Measurements from ENCODE around the gene NELFCD. TPM values are rescaled to one million over a fixed set of nuclear protein-coding genes. Genes with fewer than 3 reads are reported as not detected.
"Not testable (repeated sequence)": the region's sequence is repeated elsewhere in the genome, so short reads cannot be mapped to it uniquely, and the experiment has no call there.

The NELFCD gene
- total RNA-seq, 1 experiment from 2014 or later = 174 TPM

DNA sequence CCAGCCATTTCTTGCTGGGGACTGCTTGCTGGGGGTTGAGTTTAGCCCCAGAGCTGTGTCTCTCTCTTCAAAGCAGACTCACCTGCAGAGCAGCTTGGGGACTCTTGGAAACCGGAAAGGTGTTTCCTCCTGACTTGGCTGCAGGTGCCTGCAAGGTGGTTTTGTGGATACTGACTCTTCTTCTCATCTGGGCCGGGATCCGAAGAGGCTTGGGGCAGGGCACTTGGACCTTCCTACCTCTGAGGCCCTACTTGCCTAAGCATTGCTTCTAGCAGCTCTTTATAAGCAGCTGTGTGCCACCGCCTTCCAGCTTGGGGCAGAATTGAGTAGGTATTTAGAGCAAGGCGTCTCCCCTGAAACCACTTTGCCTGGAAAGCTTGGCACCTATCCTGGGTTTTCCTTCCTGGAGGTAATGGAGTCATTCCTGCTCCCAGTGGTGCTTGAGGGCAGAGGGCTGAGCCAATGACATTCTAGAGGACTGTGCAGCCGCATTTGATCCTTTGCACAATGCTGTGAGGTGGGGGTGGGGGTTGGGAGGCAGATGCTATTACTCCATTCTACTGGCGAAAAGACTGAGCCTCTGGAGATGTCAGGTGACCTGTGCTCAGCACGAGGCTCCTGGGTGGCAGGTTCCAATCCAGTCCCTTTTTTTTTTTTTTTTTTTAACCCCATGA lies 29.4 kb downstream of the NELFCD start:
- CTCF ChIA-PET = no interaction called here
- DNase-seq (ENCODE audit: low spot score) = no peak
- H3K27ac ChIP-seq (ENCODE audit: low read depth, low read length, poor library complexity, severe bottlenecking) = no peak overlapping the region

DNA sequence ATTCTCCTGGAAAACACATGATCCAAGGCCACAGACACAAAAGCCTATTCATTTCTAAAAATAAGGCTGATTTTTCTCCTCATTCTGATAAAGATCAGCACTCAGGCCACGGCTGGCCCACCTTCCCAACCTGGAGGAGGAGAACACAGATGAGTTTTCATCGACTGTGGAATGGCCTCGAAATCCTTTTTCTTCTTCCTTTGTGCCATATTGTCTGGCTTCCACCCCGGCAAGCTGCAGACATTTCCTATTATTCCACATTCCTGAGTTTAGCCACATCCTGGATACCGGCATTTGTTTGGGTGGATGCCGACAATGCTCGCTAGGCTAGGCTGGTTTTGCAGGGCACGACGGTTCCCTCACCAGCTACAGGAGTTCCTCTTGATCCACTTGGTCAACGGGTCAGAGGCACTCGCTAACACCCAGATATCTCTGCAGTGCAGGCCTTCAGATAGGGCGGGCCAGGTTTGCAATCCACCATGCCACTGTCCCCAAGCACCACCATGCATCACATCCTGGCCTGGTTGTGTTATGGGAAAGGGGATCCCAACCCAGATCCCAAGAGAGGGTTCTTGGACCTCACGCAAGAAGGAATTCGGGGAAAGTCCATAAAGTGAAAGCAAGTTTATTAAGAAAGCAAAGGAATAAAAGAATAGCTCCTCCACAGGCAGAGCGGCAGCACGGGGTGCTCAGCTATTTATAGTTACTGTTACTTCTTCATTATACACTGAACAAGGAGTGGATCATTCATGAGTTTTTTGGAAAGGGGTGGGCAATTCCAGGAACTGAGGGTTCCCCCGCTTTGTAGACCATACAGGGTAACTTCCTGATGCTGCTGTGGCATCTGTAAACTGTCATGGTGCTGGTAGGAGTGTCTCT lies 30.2 kb downstream of the NELFCD start:
- Histone ChIP-seq H3K4me3 (ENCODE audit: low read depth, low read length, poor library complexity, severe bottlenecking) (no peak overlapping the region), H3K36me3 (ENCODE audit: insufficient read depth, low read length, poor library complexity, severe bottlenecking) (no peaks in the 10 kb centered on the region), H3K9me3 (ENCODE audit: low read depth, low read length, poor library complexity, severe bottlenecking) (no peaks in the 10 kb centered on the region), H3K27ac (ENCODE audit: low read depth, low read length, poor library complexity, severe bottlenecking) (no peak overlapping the region), H3K4me1 (ENCODE audit: insufficient read depth, low read length, poor library complexity, severe bottlenecking) (no peaks in the 10 kb centered on the region), H3K27me3 (replicated peaks; ENCODE audit: insufficient read depth, low read depth, low read length, poor library complexity) (no peaks in the 10 kb centered on the region)
- CTCF ChIA-PET = no interaction called here
- POLR2A ChIA-PET (ENCODE audit: low non-redundant PET) = no interaction called here
- intact Hi-C loops (cut with micrococcal nuclease; ENCODE audit: unreplicated experiment) = no loop called here
- BruUV-seq (replicated peaks) = no TSS peak
- no peak for DNase-seq (ENCODE audit: low spot score)
- TF ChIP-seq EZH2 (IDR thresholded peaks at IDR 0.05; ENCODE audit: borderline replicate concordance, low read depth, low read length, poor library complexity, severe bottlenecking) = no peak
- TF ChIP-seq, protein P1, sequence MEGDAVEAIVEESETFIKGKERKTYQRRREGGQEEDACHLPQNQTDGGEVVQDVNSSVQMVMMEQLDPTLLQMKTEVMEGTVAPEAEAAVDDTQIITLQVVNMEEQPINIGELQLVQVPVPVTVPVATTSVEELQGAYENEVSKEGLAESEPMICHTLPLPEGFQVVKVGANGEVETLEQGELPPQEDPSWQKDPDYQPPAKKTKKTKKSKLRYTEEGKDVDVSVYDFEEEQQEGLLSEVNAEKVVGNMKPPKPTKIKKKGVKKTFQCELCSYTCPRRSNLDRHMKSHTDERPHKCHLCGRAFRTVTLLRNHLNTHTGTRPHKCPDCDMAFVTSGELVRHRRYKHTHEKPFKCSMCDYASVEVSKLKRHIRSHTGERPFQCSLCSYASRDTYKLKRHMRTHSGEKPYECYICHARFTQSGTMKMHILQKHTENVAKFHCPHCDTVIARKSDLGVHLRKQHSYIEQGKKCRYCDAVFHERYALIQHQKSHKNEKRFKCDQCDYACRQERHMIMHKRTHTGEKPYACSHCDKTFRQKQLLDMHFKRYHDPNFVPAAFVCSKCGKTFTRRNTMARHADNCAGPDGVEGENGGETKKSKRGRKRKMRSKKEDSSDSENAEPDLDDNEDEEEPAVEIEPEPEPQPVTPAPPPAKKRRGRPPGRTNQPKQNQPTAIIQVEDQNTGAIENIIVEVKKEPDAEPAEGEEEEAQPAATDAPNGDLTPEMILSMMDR (conservative IDR thresholded peaks at IDR 0.05; ENCODE audit: low read depth, low read length) = no peak

More for the DNA sequence above, 29.4 kb downstream of the NELFCD start:
- H3K36me3 ChIP-seq (ENCODE audit: insufficient read depth, low read length, poor library complexity, severe bottlenecking) = no peaks in the 10 kb centered on the region
- H3K4me3 ChIP-seq (ENCODE audit: low read depth, low read length, poor library complexity, severe bottlenecking) = no peak overlapping the region
- TF ChIP-seq, protein P1 (conservative IDR thresholded peaks at IDR 0.05; ENCODE audit: low read depth, low read length) = no peak
- TF ChIP-seq EZH2 (IDR thresholded peaks at IDR 0.05; ENCODE audit: borderline replicate concordance, low read depth, low read length, poor library complexity, severe bottlenecking) = no peak
- intact Hi-C loops (cut with micrococcal nuclease; ENCODE audit: unreplicated experiment) = no loop called here
- H3K9me3 ChIP-seq (ENCODE audit: low read depth, low read length, poor library complexity, severe bottlenecking) = no peaks in the 10 kb centered on the region
- no peaks in the 10 kb centered on the region for H3K27me3 ChIP-seq (replicated peaks; ENCODE audit: insufficient read depth, low read depth, low read length, poor library complexity)
- H3K4me1 ChIP-seq (ENCODE audit: insufficient read depth, low read length, poor library complexity, severe bottlenecking) = peaks cover 1% of the 10 kb centered on the region
- POLR2A ChIA-PET (ENCODE audit: low non-redundant PET) = no interaction called here
- BruUV-seq (replicated peaks) = no TSS peak

DNA sequence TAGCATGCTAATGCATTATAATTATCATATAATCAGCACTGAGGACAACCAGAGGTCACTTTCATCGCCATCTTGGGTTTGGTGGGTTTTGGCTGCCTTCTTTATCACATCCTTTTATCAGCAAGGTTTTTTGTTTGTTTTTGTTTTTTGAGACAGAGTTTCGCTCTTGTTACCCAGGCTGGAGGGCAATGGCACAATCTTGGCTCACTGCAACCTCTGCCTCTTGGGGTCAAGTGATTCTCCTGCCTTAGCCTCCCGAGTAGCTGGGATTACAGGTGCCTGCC lies 30.8 kb downstream of the NELFCD start:
- H3K27me3 ChIP-seq (replicated peaks; ENCODE audit: insufficient read depth, low read depth, low read length, poor library complexity); H3K36me3 ChIP-seq (ENCODE audit: insufficient read depth, low read length, poor library complexity, severe bottlenecking); CTCF ChIA-PET; intact Hi-C loops (cut with micrococcal nuclease; ENCODE audit: unreplicated experiment); DNase-seq (ENCODE audit: low spot score); H3K4me1 ChIP-seq (ENCODE audit: insufficient read depth, low read length, poor library complexity, severe bottlenecking); H3K9me3 ChIP-seq (ENCODE audit: low read depth, low read length, poor library complexity, severe bottlenecking); BruUV-seq (replicated peaks); H3K27ac ChIP-seq (ENCODE audit: low read depth, low read length, poor library complexity, severe bottlenecking); H3K4me3 ChIP-seq (ENCODE audit: low read depth, low read length, poor library complexity, severe bottlenecking); POLR2A ChIA-PET (ENCODE audit: low non-redundant PET): not testable (repeated sequence)
